Kidney epithelial cell (primary cell): Measurements from ENCODE around the gene DNAJB14. TPM values are rescaled to one million over a fixed set of nuclear protein-coding genes. Genes with fewer than 3 reads are reported as not detected.

Experiments
- DNase-seq: peaks from one replicate; pipeline ENCODE4 v3.0.0-alpha.2; 2010; ENCODE audit warnings: low read depth
- H3K27me3 ChIP-seq: 2 replicates; pipeline ENCODE4 v1.6.0; 2011; ENCODE audit warnings: low read length; ENCODE audit not compliant: control insufficient read depth, insufficient read depth
- H3K36me3 ChIP-seq: 2 replicates; pipeline ENCODE4 v1.5.1; 2011; ENCODE audit warnings: low read length; ENCODE audit not compliant: control insufficient read depth, insufficient read depth
- H3K4me3 ChIP-seq: 2 replicates; pipeline ENCODE4 v1.5.1; 2011; ENCODE audit warnings: low read depth, mild to moderate bottlenecking, control low read depth, low read length
- total RNA-seq: library from RNA; depleted of rRNA; stranded (reverse); fragments of >200 nt; gene quantifications from 2 replicates; pipeline ENCODE4 v1.2.3, GENCODE V29; 2015
- TF ChIP-seq, protein P1 (sequence below): IDR thresholded peaks from 2 replicates; pipeline ENCODE4 v1.5.1; 2011; ENCODE audit warnings: mild to moderate bottlenecking, moderate library complexity, low read length, control low read depth, inconsistent platforms; ENCODE audit not compliant: insufficient read depth, poor library complexity, severe bottlenecking

DNAJB14 gene
- total RNA-seq, 1 donor from 2014 or later = 20.6 TPM

DNA sequence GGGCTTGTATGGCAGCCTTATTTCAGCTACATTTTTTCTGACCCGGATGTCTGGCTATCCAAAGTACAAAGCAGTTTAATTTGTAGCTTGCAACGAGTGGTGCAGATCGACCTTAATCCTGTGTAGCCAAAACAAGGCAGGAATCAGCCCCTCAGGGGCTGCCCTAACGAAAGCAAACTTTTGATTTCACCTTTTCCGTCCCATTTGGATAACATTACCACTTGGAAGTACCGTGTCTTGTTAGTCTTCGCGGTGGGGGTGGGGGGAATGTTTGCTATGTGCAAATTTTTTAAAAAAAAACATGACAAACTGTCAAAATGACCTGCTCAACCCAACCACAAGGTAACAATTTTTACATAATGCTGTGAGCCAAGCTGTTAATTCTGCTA, 766 bp upstream of the DNAJB14 start:
- no peak for DNase-seq
- TF ChIP-seq, protein P1, sequence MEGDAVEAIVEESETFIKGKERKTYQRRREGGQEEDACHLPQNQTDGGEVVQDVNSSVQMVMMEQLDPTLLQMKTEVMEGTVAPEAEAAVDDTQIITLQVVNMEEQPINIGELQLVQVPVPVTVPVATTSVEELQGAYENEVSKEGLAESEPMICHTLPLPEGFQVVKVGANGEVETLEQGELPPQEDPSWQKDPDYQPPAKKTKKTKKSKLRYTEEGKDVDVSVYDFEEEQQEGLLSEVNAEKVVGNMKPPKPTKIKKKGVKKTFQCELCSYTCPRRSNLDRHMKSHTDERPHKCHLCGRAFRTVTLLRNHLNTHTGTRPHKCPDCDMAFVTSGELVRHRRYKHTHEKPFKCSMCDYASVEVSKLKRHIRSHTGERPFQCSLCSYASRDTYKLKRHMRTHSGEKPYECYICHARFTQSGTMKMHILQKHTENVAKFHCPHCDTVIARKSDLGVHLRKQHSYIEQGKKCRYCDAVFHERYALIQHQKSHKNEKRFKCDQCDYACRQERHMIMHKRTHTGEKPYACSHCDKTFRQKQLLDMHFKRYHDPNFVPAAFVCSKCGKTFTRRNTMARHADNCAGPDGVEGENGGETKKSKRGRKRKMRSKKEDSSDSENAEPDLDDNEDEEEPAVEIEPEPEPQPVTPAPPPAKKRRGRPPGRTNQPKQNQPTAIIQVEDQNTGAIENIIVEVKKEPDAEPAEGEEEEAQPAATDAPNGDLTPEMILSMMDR = no peak
- peak overlapping the region; percentile 84 for H3K4me3 ChIP-seq
- no peaks in the 10 kb centered on the region for H3K36me3 ChIP-seq
- H3K27me3 ChIP-seq = no peaks in the 10 kb centered on the region

DNA sequence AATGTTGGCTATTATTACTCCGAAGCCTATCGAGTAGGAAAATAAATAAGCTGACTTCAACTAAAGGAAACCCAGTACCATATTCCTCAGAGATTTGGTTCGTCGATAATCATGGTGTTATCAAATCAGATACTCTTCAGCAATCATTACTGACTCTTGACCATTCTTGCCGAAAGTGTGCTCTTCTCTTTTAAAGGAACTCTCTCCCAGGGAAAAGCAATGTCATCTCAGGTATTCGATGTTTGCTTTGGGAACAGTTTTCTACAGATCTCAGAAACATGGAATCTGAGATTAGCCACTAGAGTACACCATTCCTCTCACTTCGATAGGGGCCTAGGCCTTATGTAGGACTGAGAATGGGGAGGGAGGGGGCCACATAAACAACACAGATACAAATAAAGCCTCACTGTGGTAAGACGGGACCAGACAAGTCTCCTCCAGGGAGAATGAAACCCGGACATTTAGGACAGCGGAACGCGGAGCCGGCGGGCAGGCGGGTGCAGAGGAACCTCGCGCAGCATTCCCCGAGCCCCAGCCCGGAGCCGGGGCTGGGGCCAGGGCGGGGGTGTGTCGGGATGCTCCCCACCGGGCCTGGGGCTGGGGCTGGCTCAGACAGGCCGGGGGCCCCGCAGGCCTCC, 581 bp downstream of the DNAJB14 start:
- no peak for DNase-seq

DNA sequence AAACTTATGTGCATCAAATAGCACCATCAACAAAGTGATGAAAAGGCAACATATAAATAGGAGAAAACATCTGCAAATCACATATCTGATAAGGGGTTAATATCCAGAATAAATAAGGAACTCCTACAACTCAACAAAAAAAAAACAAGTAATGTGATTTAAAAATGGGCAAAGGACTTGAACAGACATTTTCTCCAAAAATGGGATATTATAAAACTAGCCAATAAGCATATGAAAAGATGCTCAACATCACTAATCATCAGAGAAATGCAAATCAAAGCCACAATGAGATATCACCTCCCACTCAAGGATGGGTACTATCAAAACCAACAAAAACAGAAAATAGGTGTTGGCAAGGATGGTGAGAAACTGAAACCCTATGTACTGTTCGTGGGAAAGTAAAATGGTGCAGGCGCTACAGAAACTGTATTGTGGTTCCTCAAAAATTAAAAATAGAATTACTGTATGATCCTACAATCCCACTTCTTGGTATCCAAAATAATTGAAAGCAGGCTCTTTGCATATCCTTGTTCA, 2.4 kb downstream of the DNAJB14 start:
- TF ChIP-seq, protein P1 = no peak
- DNase-seq = no peak
- Histone ChIP-seq H3K27me3 (no peaks in the 10 kb centered on the region), H3K36me3 (no peaks in the 10 kb centered on the region), H3K4me3 (no peak overlapping the region)

More for the DNA sequence above, 581 bp downstream of the DNAJB14 start:
- TF ChIP-seq, protein P1 = no peak
- Histone ChIP-seq H3K27me3 (no peaks in the 10 kb centered on the region), H3K36me3 (no peaks in the 10 kb centered on the region), H3K4me3 (peak overlapping the region; percentile 84)

DNA sequence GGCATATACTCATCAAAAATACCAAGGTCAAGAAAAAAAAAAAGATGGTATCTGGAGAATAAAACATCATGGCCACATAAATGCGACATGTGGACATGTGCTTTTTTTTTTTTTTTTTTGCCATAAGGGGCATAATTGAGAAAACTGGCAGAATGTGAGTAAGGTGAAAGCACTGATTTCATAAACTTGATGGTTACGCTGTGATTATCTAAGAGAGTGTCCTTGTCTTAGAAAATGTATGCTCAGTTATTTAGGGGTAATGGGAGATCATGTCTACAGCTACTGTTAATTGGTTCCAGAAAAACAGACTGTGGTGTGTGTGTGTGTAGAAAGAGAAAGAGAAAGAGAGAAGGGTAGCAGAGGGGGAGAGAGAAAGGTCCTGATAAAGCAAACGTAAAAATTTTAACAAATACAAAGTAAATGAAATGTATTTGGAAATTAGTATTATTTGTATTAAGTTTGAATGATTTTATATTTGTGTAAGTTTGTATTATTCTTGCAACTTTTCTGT, 8.1 kb downstream of the DNAJB14 start:
- TF ChIP-seq, protein P1 = no peak
- H3K4me3 ChIP-seq = no peak overlapping the region
- no peaks in the 10 kb centered on the region for H3K36me3 ChIP-seq
- DNase-seq = no peak
- no peaks in the 10 kb centered on the region for H3K27me3 ChIP-seq

DNA sequence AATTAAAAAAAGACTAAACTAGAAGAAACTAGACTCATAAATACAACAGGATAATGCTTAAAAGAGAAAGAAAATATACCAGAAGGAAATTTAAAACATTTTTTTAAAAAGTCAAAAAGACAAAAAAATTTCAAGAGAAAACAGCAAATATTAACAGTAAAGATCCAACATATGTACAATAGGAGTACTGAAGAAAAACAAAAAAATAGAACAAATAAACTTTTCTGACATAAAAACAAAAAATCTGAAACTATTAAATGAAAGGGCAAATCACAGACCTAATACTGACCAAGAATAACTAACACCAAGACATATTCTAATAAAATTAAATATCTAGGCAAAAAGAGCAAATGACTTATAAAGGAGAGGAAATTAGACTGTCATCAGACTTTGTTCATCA, 11.5 kb downstream of the DNAJB14 start:
- TF ChIP-seq, protein P1 = no peak
- H3K4me3 ChIP-seq = no peak overlapping the region
- DNase-seq = no peak
- no peaks in the 10 kb centered on the region for H3K27me3 ChIP-seq
- no peaks in the 10 kb centered on the region for H3K36me3 ChIP-seq

DNA sequence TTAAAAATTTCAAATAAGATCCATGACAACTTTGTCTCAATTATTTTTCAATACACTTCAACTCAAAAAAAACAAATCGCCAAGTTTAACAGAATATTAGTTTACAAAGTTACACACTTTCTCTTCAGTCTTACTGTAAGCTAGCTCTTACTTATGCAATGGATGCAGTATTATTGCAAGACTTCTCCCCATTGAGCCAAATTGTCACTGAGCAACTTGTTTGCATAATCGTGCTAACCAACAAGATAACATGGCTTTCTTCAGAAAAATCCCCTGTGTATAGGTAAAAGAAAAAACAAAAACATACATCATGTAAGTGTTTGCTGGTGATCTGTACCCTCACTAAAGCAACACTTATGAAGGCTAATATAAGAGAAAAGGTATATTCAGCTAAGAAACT, 18.9 kb downstream of the DNAJB14 start:
- H3K4me3 ChIP-seq = no peak overlapping the region
- no peaks in the 10 kb centered on the region for H3K36me3 ChIP-seq
- TF ChIP-seq, protein P1 = no peak
- no peak for DNase-seq
- no peaks in the 10 kb centered on the region for H3K27me3 ChIP-seq
